ENCODE results near the gene INAVA.

- no peak for TF ChIP-seq TFAP4 (CRISPR knock-in tag; IDR thresholded peaks at IDR 0.05; ENCODE audit: borderline replicate concordance)
- no peak for TF ChIP-seq TBP (optimal IDR thresholded peaks at IDR 0.05; ENCODE audit: low read depth, low read length)
- TF ChIP-seq PBX2 (CRISPR knock-in tag; IDR thresholded peaks at IDR 0.05; ENCODE audit: low read depth) = no peak
- no peak for TF ChIP-seq PBX2 (tag; conservative IDR thresholded peaks at IDR 0.05; ENCODE audit: low read depth)
- TF ChIP-seq ZNF445 (CRISPR knock-in tag; IDR thresholded peaks at IDR 0.05; ENCODE audit: low read depth) = no peak
- no peak for TF ChIP-seq GTF2E2 (tag; IDR thresholded peaks at IDR 0.05)
- TF ChIP-seq GTF2A2 (tag; IDR thresholded peaks at IDR 0.05) = no peak
- TF ChIP-seq CTCF (IDR thresholded peaks at IDR 0.05 in 2 of 3, conservative IDR thresholded peaks at IDR 0.05 in 1 of 3; ENCODE audit: insufficient read depth in 2 of 3, low read depth in 1 of 3, low read length in 3 of 3) = no peak
- TF ChIP-seq KHSRP (IDR thresholded peaks at IDR 0.05) = no peak
- no peak for TF ChIP-seq JUNB (CRISPR knock-in tag; conservative IDR thresholded peaks at IDR 0.05)
- no peak for TF ChIP-seq NR3C1 (CRISPR knock-in tag; IDR thresholded peaks at IDR 0.05)
- no peak for TF ChIP-seq AFF4 (CRISPR knock-in tag; IDR thresholded peaks at IDR 0.05)
- no peak for TF ChIP-seq POU5F1 (IDR thresholded peaks at IDR 0.05; ENCODE audit: borderline replicate concordance, low read depth, low read length, partially characterized antibody)
- TF ChIP-seq FOS (IDR thresholded peaks at IDR 0.05; ENCODE audit: extremely low read depth, insufficient read length) = no peak
- TF ChIP-seq ZNF239 (CRISPR knock-in tag; IDR thresholded peaks at IDR 0.05) = no peak
Measured at GRCh38 chr1:200846398-200846797, 48.3 kb upstream of the INAVA start.
